ENCODE results near the gene OST4. TPM values are rescaled to one million over a fixed set of nuclear protein-coding genes. Genes with fewer than 3 reads are reported as not detected.

OST4 gene
- total RNA-seq, 1 donor from 2014 or later, result 379 TPM

GRCh38 chr2:27109083-27109482 is 37.6 kb upstream of the OST4 start:
- H3K36me3 Mint-ChIP-seq (ENCODE audit: low read depth, unreplicated experiment), result no peaks in the 10 kb centered on the region
- H3K27me3 Mint-ChIP-seq (ENCODE audit: unreplicated experiment), result peaks cover 2% of the 10 kb centered on the region
- no peak overlapping the region for H3K4me3 Mint-ChIP-seq (ENCODE audit: unreplicated experiment)
- TF ChIP-seq CTCF (IDR thresholded peaks at IDR 0.05; ENCODE audit: unreplicated experiment), result no peak
- no peaks in the 10 kb centered on the region for H3K9me3 Mint-ChIP-seq (ENCODE audit: unreplicated experiment)
- no peak overlapping the region for H3K27ac Mint-ChIP-seq (ENCODE audit: unreplicated experiment)
- no peak for DNase-seq (ENCODE audit: low spot score)
- H3K4me1 Mint-ChIP-seq (ENCODE audit: unreplicated experiment), result no peaks in the 10 kb centered on the region

- no peak for DNase-seq (ENCODE audit: low spot score)
- Mint-ChIP-seq H3K4me1 (ENCODE audit: unreplicated experiment) (no peaks in the 10 kb centered on the region), H3K27ac (ENCODE audit: unreplicated experiment) (no peak overlapping the region), H3K4me3 (ENCODE audit: unreplicated experiment) (no peak overlapping the region), H3K9me3 (ENCODE audit: unreplicated experiment) (no peaks in the 10 kb centered on the region), H3K36me3 (ENCODE audit: low read depth, unreplicated experiment) (no peaks in the 10 kb centered on the region), H3K27me3 (ENCODE audit: unreplicated experiment) (peaks cover 2% of the 10 kb centered on the region)
- no peak for TF ChIP-seq CTCF (IDR thresholded peaks at IDR 0.05; ENCODE audit: unreplicated experiment)
These were observed 36.8 kb upstream of the OST4 start for GRCh38 chr2:27108221-27108620.

DNA sequence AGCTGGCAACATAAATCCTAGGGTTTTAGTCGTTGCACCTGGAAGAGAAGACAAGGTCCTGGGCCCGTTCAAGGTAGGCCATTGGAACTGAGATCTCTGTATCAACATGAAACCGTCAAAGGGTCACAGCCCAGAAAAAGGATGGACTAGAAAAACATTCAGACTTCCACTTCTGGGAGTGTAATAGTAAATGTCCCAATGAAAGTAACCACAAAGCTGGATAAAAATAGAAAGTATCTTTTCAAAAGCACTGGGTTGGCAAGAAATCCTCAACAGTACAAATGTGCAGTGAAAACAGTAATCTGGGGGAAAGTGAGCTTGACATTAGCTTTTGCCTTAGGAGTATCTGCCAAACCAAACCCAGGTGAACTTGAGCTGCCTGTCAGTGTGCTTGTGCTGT is 34.5 kb upstream of the OST4 start:
- no peak for DNase-seq (ENCODE audit: low spot score)
- H3K27me3 Mint-ChIP-seq (ENCODE audit: unreplicated experiment), result peaks cover 2% of the 10 kb centered on the region
- TF ChIP-seq CTCF (IDR thresholded peaks at IDR 0.05; ENCODE audit: unreplicated experiment), result no peak

GRCh38 chr2:27102329-27102728 is 30.9 kb upstream of the OST4 start:
- no peak for TF ChIP-seq CTCF (IDR thresholded peaks at IDR 0.05; ENCODE audit: unreplicated experiment)
- Mint-ChIP-seq H3K27me3 (ENCODE audit: unreplicated experiment) (peaks cover 4% of the 10 kb centered on the region), H3K36me3 (ENCODE audit: low read depth, unreplicated experiment) (no peaks in the 10 kb centered on the region), H3K4me3 (ENCODE audit: unreplicated experiment) (no peak overlapping the region), H3K27ac (ENCODE audit: unreplicated experiment) (no peak overlapping the region), H3K4me1 (ENCODE audit: unreplicated experiment) (no peaks in the 10 kb centered on the region), H3K9me3 (ENCODE audit: unreplicated experiment) (no peaks in the 10 kb centered on the region)
- no peak for DNase-seq (ENCODE audit: low spot score)

More for the DNA sequence above, 34.5 kb upstream of the OST4 start:
- Mint-ChIP-seq H3K9me3 (ENCODE audit: unreplicated experiment) (no peaks in the 10 kb centered on the region), H3K36me3 (ENCODE audit: low read depth, unreplicated experiment) (no peaks in the 10 kb centered on the region), H3K4me1 (ENCODE audit: unreplicated experiment) (no peaks in the 10 kb centered on the region), H3K27ac (ENCODE audit: unreplicated experiment) (no peak overlapping the region), H3K4me3 (ENCODE audit: unreplicated experiment) (no peak overlapping the region)

DNA sequence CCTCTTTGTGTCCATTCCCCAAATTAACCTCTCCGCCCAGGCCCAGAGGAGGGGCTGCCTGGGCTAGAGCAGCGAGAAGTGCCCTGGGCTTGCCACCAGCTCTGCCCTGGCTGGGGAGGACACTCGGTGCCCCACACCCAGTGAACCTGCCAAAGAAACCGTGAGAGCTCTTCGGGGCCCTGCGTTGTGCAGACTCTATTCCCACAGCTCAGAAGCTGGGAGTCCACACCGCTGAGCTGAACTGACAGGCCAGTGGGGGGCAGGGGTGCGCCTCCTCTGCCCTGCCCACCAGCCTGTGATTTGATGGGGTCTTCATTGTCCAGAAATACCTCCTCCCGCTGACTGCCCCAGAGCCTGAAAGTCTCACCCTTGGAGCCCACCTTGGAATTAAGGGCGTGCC is 28.6 kb upstream of the OST4 start:
- no peak for TF ChIP-seq CTCF (IDR thresholded peaks at IDR 0.05; ENCODE audit: unreplicated experiment)

More for the DNA sequence above, 28.6 kb upstream of the OST4 start:
- Mint-ChIP-seq H3K9me3 (ENCODE audit: unreplicated experiment) (no peaks in the 10 kb centered on the region), H3K27me3 (ENCODE audit: unreplicated experiment) (peaks cover 9% of the 10 kb centered on the region), H3K4me1 (ENCODE audit: unreplicated experiment) (peaks cover 4% of the 10 kb centered on the region), H3K36me3 (ENCODE audit: low read depth, unreplicated experiment) (no peaks in the 10 kb centered on the region), H3K27ac (ENCODE audit: unreplicated experiment) (no peak overlapping the region), H3K4me3 (ENCODE audit: unreplicated experiment) (no peak overlapping the region)
- no peak for DNase-seq (ENCODE audit: low spot score)

All from endothelial cell (in vitro differentiated cells).